Stimulated activated CD4-positive, alpha-beta T cell treated with anti-CD3 and anti-CD28 coated beads, Interleukin-4, amount 100 ng/mL, for 24 hours (primary cell): ENCODE results near the gene SSX2IP.
"Not testable (repeated sequence)": the region's sequence is repeated elsewhere in the genome, so short reads cannot be mapped to it uniquely, and the experiment has no call there.

ENCODE experiments used
- DNase-seq: peaks from one replicate; pipeline ENCODE4 v3.0.0-alpha.2; 2020

SSX2IP gene, protein sequence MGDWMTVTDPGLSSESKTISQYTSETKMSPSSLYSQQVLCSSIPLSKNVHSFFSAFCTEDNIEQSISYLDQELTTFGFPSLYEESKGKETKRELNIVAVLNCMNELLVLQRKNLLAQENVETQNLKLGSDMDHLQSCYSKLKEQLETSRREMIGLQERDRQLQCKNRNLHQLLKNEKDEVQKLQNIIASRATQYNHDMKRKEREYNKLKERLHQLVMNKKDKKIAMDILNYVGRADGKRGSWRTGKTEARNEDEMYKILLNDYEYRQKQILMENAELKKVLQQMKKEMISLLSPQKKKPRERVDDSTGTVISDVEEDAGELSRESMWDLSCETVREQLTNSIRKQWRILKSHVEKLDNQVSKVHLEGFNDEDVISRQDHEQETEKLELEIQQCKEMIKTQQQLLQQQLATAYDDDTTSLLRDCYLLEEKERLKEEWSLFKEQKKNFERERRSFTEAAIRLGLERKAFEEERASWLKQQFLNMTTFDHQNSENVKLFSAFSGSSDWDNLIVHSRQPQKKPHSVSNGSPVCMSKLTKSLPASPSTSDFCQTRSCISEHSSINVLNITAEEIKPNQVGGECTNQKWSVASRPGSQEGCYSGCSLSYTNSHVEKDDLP

GRCh38 chr1:84690397-84691121 is at the start of gene SSX2IP:
Gene SSX2IP, minus strand, starts transcription at chr1:84690461. Its CDS starts 19,242 bp downstream, at chr1:84671219.
- peak; percentile 100 for DNase-seq

DNA sequence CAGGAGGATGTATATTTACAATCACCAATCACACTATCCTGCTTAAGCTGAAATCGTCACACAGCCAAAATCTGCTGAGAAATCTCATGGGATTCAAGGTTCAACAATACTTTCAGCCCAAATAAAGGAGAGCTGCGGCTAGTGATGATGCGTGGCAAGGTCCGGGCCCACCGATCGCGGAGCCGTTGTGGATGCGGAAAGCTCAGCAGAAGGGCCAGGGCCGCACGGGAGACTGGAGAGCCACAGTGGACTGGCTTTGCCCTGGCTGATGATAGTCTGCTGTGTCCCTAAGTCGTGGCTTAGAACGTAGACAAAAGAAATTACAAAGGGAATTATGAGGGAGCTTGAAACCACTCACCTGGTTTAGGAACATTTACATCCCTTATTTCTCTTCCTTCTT is 48.0 kb upstream of the SSX2IP start:
- no peak for DNase-seq

- DNase-seq, result no peak
These were observed 47.3 kb upstream of the SSX2IP start for GRCh38 chr1:84737590-84737989.

GRCh38 chr1:84736944-84737343 is 46.7 kb upstream of the SSX2IP start:
- no peak for DNase-seq

GRCh38 chr1:84736445-84736844 is 46.2 kb upstream of the SSX2IP start:
- DNase-seq, result no peak

DNA sequence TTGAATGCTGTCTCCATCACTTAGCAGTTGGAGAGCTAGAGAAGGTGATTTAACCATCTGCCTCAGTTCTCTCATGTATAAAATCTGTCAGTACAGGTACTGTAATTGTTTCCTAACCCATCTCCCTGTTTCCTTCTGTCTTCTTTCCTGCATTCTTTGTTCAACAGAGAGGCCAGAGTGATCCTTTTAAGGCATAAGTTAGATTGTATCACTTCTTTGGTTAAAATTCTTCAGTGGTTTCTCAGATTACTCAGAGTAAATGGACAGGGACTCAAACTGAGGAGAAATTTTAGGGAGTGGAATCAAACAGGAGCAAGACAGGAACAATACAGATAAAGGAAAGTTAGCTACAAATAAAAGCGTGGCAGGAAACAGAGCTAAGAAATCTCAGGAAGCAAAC is 45.2 kb upstream of the SSX2IP start:
- no peak for DNase-seq

DNA sequence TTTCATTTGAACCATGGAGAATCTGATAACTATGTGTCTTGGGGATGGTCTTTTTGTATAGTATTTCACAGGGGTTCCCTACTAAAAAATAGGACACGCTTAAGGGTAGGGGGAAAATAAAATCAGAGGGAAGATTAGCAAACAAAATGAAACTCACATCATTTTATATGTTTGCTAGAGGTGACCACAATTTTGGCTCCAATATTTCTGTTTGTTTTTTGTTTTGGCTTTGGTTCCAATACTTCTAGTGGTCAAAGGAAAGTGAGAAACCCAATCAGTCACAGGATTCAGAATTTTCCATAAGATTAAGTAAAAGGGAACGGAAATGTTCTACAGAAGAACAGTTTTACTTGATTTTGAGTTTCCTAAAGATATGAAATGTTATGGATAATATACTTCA is 42.3 kb upstream of the SSX2IP start:
- DNase-seq, result no peak

DNA sequence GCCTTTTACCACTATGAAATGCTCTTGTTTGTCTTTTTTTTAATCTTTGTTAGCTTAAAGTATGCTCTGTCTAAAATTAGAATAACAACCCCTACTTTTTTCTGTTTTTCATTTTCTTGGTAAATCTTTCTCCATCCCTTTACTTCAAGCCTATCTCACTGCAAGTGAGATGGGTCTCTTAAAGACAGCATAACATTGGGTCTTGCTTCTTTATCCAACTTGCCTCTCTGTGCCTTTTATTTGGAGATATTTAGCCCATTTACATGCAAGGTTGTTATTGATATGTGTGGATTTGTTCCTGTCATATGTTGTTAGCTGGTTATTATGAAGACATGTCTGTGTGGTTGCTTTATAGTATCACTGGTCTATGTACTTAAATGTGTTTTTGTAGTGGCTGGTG is 41.3 kb upstream of the SSX2IP start:
- no peak for DNase-seq

DNA sequence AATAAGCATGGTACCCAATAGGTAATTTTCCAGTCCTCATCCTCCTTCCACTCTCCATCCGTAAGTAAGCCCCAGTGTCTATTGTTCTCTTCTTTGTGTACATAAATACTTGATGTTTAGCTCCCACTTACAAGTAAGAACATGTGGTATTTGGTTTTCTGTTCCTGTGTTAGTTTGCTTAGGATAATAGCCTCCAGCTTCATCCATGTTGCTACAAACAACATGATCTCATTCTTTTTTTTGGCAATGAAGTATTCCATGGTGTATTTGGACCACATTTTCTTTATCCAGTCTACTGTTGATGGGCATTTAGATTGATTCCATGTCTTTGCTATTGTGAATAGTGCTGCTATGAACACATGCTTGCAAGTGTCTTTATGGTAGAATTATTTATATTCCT is 37.5 kb upstream of the SSX2IP start:
- DNase-seq, result not testable (repeated sequence)

DNA sequence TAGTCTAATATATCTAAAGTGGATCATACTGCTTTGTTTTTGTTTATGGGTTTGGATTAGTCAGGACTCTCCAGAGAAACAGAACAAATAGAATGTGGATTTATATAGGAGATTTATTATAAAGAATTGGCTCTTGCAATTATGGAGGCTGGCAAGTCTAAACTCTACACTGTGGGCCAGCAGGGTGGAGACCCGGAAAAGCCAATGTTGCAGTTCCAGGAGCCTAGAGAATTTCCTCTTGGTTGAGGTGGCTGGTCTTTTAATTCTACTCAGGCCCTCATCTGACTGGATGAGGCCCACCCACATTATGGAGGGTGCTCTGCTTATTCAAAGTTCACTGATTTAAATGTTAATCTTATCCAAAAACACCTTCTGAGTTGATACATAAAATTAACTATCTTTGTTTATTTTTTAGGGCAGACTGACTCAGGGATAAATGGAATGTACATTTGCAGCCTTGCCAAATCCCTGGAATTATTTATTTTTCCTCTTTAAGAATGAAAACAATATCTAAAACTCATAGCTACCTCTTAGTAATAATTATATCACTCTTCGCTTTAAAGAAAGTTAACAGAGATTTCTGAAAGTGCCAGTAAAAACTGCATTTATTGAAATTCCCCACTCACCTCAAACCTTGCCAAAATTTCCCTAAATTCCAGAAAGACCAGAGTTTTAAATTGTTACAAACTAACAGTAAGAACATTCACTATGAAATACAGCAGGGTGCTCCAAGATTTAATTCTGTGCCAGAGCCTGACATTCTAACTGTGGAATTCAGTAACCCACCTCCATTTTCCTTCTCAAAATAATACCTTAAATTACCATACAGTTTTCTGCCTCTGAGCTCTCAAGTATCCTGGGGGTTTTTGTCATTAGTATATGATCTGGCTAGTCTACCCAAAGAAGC is 36.6 kb upstream of the SSX2IP start:
- no peak for DNase-seq

DNA sequence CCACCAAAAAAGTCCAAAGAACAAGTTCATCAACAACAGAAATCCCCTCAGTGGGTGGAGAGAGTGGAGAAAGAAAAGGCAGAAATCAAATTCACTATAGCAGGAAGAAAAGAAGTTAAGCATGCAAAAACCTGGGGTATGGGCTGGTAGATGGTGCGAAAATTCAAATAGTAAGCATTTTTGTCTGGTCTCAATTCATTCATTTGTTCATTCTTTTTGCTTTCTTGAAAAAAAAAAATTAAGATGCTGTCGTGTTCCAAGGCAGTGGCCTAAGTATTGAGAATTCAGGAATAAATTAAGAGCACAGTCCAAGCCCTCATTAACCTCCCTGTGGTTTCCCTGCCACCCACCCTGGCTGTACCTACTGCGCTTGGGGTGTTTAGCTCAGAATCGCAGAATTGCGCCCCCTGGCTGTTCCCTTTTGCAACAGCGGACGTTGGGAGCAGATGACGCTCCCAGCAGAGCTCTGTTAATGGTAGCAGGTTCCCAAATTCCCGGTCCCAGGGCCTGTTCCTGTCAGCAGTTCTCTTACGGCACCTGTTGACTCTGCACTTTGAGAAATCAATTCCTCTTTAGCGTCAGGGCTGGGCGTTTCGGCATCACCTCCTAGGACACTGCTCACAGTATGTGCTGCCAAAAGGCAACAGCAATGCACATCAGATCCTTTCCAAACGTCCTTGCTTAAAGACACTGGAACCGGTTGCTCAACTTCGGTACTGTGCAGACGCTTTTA is 34.0 kb upstream of the SSX2IP start:
- peak; percentile 51 for DNase-seq

- no peak for DNase-seq
These were observed 32.5 kb upstream of the SSX2IP start for GRCh38 chr1:84722794-84723193.

DNA sequence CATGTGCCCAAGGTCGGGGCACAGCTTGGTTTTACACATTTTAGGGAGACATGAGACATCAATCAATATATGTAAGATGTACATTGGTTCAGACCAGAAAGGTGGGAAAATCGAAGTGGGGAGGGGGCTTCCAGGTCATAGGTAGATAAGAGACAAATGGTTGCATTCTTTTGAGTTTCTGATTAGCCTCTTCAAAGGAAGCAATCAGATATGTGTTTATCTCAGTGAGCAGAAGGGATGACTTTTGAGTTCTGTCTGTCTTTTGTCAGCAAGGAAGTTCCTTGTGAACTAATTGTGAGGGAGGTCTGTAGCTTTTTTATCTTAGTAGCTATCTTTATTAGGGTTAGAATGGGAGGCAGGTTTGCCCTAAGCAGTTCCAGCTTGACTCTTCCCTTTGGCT is 31.6 kb upstream of the SSX2IP start:
- not testable (repeated sequence) for DNase-seq

DNA sequence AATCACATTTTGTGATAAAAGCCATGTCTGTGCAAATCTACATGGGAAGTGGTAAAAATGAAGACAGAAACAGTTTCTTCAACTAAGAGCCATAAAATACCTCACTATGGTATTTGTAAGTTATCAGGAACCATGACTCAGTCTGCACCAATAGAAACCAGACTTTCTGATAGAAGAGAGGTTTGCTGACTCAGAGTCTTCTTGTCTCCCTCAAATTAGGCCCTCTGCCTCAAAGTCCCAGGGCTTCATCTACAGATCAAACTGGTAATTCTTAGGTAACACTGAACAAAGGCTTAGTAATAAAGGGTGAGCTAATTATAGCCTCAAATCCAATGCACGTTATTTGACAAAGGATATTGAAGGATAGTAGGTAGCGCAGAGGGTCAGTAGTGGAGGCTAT is 30.9 kb upstream of the SSX2IP start:
- DNase-seq, result peak; percentile 26

DNA sequence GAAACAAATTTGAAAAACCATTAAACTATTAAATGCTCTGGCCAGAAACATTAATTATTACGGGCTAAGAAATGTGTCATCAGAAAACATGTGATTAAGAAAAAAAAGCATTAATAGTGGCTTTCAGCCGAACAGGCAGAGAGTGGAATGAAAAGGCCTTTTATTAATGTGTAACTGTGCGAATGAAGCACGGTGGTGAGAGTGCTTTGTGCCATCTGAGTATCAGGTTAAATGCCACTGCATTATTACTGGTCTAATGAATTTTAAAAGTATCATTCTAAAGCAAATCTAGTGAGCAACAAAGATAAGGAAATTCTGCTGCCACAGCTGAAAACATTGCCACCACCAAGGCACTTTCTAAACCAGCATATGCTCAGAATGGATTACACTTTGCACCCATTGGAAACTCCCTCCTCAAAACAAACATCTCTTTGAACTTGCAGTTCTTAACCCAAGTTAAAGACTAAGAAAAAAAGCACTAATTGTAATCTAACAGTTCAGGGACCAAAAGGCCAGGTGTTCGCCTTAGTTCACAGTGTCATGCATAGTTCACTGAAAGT is 30.0 kb upstream of the SSX2IP start:
- DNase-seq, result no peak

GRCh38 chr1:84719543-84720217 is 29.4 kb upstream of the SSX2IP start:
- DNase-seq, result no peak

- no peak for DNase-seq
These were observed 25.2 kb upstream of the SSX2IP start for GRCh38 chr1:84715342-84716019.

- DNase-seq, result no peak
These were observed 22.1 kb upstream of the SSX2IP start for GRCh38 chr1:84712276-84712874.

- no peak for DNase-seq
These were observed 21.6 kb upstream of the SSX2IP start for GRCh38 chr1:84711869-84712268.

DNA sequence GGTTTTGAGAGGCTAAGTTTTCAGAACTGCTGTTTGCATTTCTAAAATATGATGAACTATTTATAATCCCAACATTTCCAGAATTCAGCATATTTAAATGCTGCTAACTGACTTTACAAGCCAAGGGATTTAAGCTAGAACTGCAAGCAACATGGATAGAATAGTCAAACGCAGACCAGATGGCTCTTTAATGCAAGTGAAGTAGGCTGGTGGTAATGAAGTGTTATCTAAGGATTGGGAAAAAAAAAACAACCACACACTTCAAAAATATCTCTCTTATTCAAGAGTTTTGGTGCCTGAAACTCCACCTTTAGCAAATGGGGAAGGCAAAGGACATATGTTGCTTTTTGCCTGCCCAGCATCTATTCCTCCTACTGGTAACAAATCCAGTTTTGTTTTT is 20.9 kb upstream of the SSX2IP start:
- DNase-seq, result no peak
